ENCODE data around the gene AGMAT.

AGMAT gene

GRCh38 chr1:15542388-15543250 is 42.2 kb downstream of the AGMAT start:
- TF ChIP-seq REST (IDR thresholded peaks at IDR 0.05; ENCODE audit: insufficient read depth in 1 of 2, low read depth in 2 of 2, low read length in 2 of 2) = no peak
- no peak for TF ChIP-seq TAF1 (IDR thresholded peaks at IDR 0.05; ENCODE audit: borderline replicate concordance, insufficient read depth, low read length)
- TF ChIP-seq FOXP2 (optimal IDR thresholded peaks at IDR 0.05; ENCODE audit: borderline replicate concordance, extremely low read depth, extremely low read length, insufficient read depth) = no peak
- no peak for TF ChIP-seq POLR2AphosphoS5 (IDR thresholded peaks at IDR 0.05; ENCODE audit: low read depth, low read length)
- no peak for TF ChIP-seq SIN3A (IDR thresholded peaks at IDR 0.05; ENCODE audit: borderline replicate concordance, insufficient read depth, low read length)

- TF ChIP-seq SIN3A (IDR thresholded peaks at IDR 0.05; ENCODE audit: borderline replicate concordance, insufficient read depth, low read length) (no peak), FOXP2 (optimal IDR thresholded peaks at IDR 0.05; ENCODE audit: borderline replicate concordance, extremely low read depth, extremely low read length, insufficient read depth) (no peak), POLR2AphosphoS5 (IDR thresholded peaks at IDR 0.05; ENCODE audit: low read depth, low read length) (no peak), TAF1 (IDR thresholded peaks at IDR 0.05; ENCODE audit: borderline replicate concordance, insufficient read depth, low read length) (no peak), REST (IDR thresholded peaks at IDR 0.05; ENCODE audit: insufficient read depth in 1 of 2, low read depth in 2 of 2, low read length in 2 of 2) (no peak)
These were observed 43.5 kb downstream of the AGMAT start for GRCh38 chr1:15541231-15541792.

- TF ChIP-seq REST (IDR thresholded peaks at IDR 0.05; ENCODE audit: insufficient read depth in 1 of 2, low read depth in 2 of 2, low read length in 2 of 2) (no peak), TAF1 (IDR thresholded peaks at IDR 0.05; ENCODE audit: borderline replicate concordance, insufficient read depth, low read length) (no peak), FOXP2 (optimal IDR thresholded peaks at IDR 0.05; ENCODE audit: borderline replicate concordance, extremely low read depth, extremely low read length, insufficient read depth) (no peak), POLR2AphosphoS5 (IDR thresholded peaks at IDR 0.05; ENCODE audit: low read depth, low read length) (no peak), SIN3A (IDR thresholded peaks at IDR 0.05; ENCODE audit: borderline replicate concordance, insufficient read depth, low read length) (no peak)
These were observed 44.7 kb downstream of the AGMAT start for GRCh38 chr1:15540186-15540585.

- no peak for TF ChIP-seq POLR2AphosphoS5 (IDR thresholded peaks at IDR 0.05; ENCODE audit: low read depth, low read length)
- TF ChIP-seq TAF1 (IDR thresholded peaks at IDR 0.05; ENCODE audit: borderline replicate concordance, insufficient read depth, low read length) = no peak
- TF ChIP-seq REST (IDR thresholded peaks at IDR 0.05; ENCODE audit: insufficient read depth in 1 of 2, low read depth in 2 of 2, low read length in 2 of 2) = no peak
- TF ChIP-seq SIN3A (IDR thresholded peaks at IDR 0.05; ENCODE audit: borderline replicate concordance, insufficient read depth, low read length) = no peak
- TF ChIP-seq FOXP2 (optimal IDR thresholded peaks at IDR 0.05; ENCODE audit: borderline replicate concordance, extremely low read depth, extremely low read length, insufficient read depth) = no peak
These were observed 46.1 kb downstream of the AGMAT start for GRCh38 chr1:15538771-15539170.
